ENCODE results near the gene CENPP. TPM values are rescaled to one million over a fixed set of nuclear protein-coding genes. Genes with fewer than 3 reads are reported as not detected.

The CENPP gene
- total RNA-seq, 4 donors from 2014 or later = 0.37 to 7.1 (median 3.2) TPM

DNA sequence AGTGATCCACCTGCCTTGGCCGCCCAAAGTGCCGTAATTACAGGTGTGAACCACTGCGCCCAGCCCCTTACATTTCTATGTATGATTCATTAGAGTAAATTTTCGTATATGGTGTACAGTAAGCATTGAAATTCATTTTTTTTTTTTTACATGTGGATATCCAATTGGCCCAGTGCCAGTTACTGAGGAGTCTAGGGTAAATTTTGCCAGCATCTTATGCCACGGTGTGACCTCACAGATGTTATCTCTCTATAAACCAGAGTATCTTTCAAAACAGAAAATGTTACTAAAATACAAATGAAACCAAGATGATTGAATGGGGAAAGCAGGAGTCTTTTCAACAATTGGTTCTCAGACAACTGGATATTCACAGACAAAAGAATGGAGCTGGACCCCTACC lies 279.5 kb downstream of the CENPP start:
- in situ Hi-C loops (cut with MboI; ENCODE audit: low pct_ligation_motif_present in 1 of 4, low pct_unique_long_range_greater_than_20kb in 1 of 4, low sequenced_read_pairs in 3 of 4) (no loop called here), intact Hi-C loops (cut with DNase I; ENCODE audit: low total_unique reads) (no loop called here)
- Histone ChIP-seq H3K27ac (no peak overlapping the region), H3K9me3 (no peaks in the 10 kb centered on the region), H3K36me3 (no peaks in the 10 kb centered on the region), H3K27me3 (no peaks in the 10 kb centered on the region), H3K4me3 (no peak overlapping the region), H3K4me1 (peaks cover 4 to 26% (median 18%) of the 10 kb centered on the region in 4 donors)
- 81 to 83% methylated on average over 4 to 5 of the region's 5 CpGs for WGBS, 2 donors (ENCODE audit: low coverage in 1 of 2)
- DNase-seq = no peak
- TF ChIP-seq EP300 (IDR thresholded peaks at IDR 0.05; ENCODE audit: low read depth) = no peak
- no peak for TF ChIP-seq POLR2A (IDR thresholded peaks at IDR 0.05)
- TF ChIP-seq, protein P1, sequence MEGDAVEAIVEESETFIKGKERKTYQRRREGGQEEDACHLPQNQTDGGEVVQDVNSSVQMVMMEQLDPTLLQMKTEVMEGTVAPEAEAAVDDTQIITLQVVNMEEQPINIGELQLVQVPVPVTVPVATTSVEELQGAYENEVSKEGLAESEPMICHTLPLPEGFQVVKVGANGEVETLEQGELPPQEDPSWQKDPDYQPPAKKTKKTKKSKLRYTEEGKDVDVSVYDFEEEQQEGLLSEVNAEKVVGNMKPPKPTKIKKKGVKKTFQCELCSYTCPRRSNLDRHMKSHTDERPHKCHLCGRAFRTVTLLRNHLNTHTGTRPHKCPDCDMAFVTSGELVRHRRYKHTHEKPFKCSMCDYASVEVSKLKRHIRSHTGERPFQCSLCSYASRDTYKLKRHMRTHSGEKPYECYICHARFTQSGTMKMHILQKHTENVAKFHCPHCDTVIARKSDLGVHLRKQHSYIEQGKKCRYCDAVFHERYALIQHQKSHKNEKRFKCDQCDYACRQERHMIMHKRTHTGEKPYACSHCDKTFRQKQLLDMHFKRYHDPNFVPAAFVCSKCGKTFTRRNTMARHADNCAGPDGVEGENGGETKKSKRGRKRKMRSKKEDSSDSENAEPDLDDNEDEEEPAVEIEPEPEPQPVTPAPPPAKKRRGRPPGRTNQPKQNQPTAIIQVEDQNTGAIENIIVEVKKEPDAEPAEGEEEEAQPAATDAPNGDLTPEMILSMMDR (IDR thresholded peaks at IDR 0.05) = no peak

- in situ Hi-C loops (cut with MboI; ENCODE audit: low pct_ligation_motif_present in 1 of 4, low pct_unique_long_range_greater_than_20kb in 1 of 4, low sequenced_read_pairs in 3 of 4) = no loop called here
- peak in 1 of 3 donors; percentile 20 for TF ChIP-seq POLR2AphosphoS5 (IDR thresholded peaks at IDR 0.05)
- TF ChIP-seq, protein P1 (IDR thresholded peaks at IDR 0.05) = peak in 2 of 5 experiments; percentile 6 to 10
- TF ChIP-seq POLR2A (IDR thresholded peaks at IDR 0.05) = no peak
- TF ChIP-seq EP300 (IDR thresholded peaks at IDR 0.05; ENCODE audit: low read depth) = no peak
- Histone ChIP-seq H3K36me3 (no peaks in the 10 kb centered on the region), H3K9me3 (no peaks in the 10 kb centered on the region), H3K4me1 (peaks cover 4 to 26% (median 10%) of the 10 kb centered on the region in 4 donors), H3K27ac (peak overlapping the region in 2 of 4 donors; percentile 1 to 17), H3K4me3 (no peak overlapping the region), H3K27me3 (no peaks in the 10 kb centered on the region)
- no peak for DNase-seq
- intact Hi-C loops (cut with DNase I; ENCODE audit: low total_unique reads) = no loop called here
- 13 to 17% methylated on average over 2 of the region's 2 CpGs for WGBS, 2 donors (ENCODE audit: low coverage in 1 of 2)
Observed at GRCh38 chr9:92607088-92607487, 281.3 kb downstream of the CENPP start.

DNA sequence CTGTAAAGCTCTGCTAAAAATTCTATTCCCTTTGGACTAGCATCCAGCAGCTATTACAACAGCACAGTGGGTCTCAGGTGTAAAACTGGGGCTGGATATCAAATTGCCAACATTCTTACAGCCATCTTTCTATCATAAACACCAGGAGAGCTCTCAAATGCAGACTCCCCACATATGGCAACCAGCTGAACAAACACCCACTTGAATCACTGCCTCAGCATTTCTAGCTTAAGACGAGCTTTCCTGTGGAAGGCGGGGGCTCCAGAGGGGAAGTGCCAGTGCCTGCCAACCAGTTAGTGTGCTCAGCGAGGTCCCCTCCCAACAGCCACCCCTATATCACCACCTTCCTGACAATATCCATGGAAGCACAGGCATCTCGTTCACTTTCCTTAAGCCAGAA lies 282.0 kb downstream of the CENPP start:
- TF ChIP-seq, protein P1 (IDR thresholded peaks at IDR 0.05) = no peak
- TF ChIP-seq POLR2A (IDR thresholded peaks at IDR 0.05) (no peak), POLR2AphosphoS5 (IDR thresholded peaks at IDR 0.05) (no peak), EP300 (IDR thresholded peaks at IDR 0.05; ENCODE audit: low read depth) (no peak)
- intact Hi-C loops (cut with DNase I; ENCODE audit: low total_unique reads) (no loop called here), in situ Hi-C loops (cut with MboI; ENCODE audit: low pct_ligation_motif_present in 1 of 4, low pct_unique_long_range_greater_than_20kb in 1 of 4, low sequenced_read_pairs in 3 of 4) (no loop called here)
- no peak for DNase-seq
- Histone ChIP-seq H3K9me3 (no peaks in the 10 kb centered on the region), H3K27ac (peak overlapping the region in 2 of 4 donors; percentile 1 to 17), H3K4me1 (peaks cover 4 to 26% (median 10%) of the 10 kb centered on the region in 4 donors), H3K27me3 (no peaks in the 10 kb centered on the region), H3K4me3 (no peak overlapping the region), H3K36me3 (no peaks in the 10 kb centered on the region)
- WGBS, 2 donors (ENCODE audit: low coverage in 1 of 2) = 56% methylated on average over 4 of the region's 4 CpGs; no CpG with 5 or more reads in 1 of the 2 donors

- Histone ChIP-seq H3K27ac (peak overlapping the region; percentile 56 to 66 (median 62)), H3K9me3 (no peaks in the 10 kb centered on the region), H3K4me1 (peaks cover 4 to 26% (median 10%) of the 10 kb centered on the region in 4 donors), H3K36me3 (no peaks in the 10 kb centered on the region), H3K27me3 (no peaks in the 10 kb centered on the region), H3K4me3 (no peak overlapping the region)
- TF ChIP-seq, protein P1 (IDR thresholded peaks at IDR 0.05) = no peak
- TF ChIP-seq POLR2AphosphoS5 (IDR thresholded peaks at IDR 0.05) = no peak
- no peak for TF ChIP-seq EP300 (IDR thresholded peaks at IDR 0.05; ENCODE audit: low read depth)
- TF ChIP-seq POLR2A (IDR thresholded peaks at IDR 0.05) = no peak
- no peak for DNase-seq
- in situ Hi-C loops (cut with MboI; ENCODE audit: low pct_ligation_motif_present in 1 of 4, low pct_unique_long_range_greater_than_20kb in 1 of 4, low sequenced_read_pairs in 3 of 4) (no loop called here), intact Hi-C loops (cut with DNase I; ENCODE audit: low total_unique reads) (no loop called here)
- WGBS, 2 donors (ENCODE audit: low coverage in 1 of 2) = 70 to 82% methylated on average over 6 to 10 of the region's 10 CpGs
Observed at GRCh38 chr9:92608241-92608908, 282.6 kb downstream of the CENPP start.

Measured in transverse colon (tissue), 4 donors.